Measurements from ENCODE around the gene CACFD1.

The CACFD1 gene

GRCh38 chr9:133454943-133455673 is 4.7 kb upstream of the CACFD1 start:
- Histone ChIP-seq H3K4me1 (ENCODE audit: control insufficient read depth, insufficient read depth, low read length) (no peaks in the 10 kb centered on the region), H3K36me3 (ENCODE audit: control insufficient read depth in 2 of 2, insufficient read depth in 1 of 2, low read length in 2 of 2) (peaks cover 0 to 7% of the 10 kb centered on the region in 2 experiments; a peak in 1 of 3 replicates), H3K27ac (ENCODE audit: extremely low read depth, low read depth, low read length) (no peak overlapping the region), H3K9me3 (ENCODE audit: control insufficient read depth, insufficient read depth, low read depth, low read length) (no peaks in the 10 kb centered on the region), H3K4me3 (ENCODE audit: low read depth, low read length) (no peak overlapping the region)
- TF ChIP-seq ZNF76 (tag by site-specific recombination; IDR thresholded peaks at IDR 0.05; ENCODE audit: borderline replicate concordance, low read depth) = no peak
- no peak for TF ChIP-seq ZNF354C (tag by site-specific recombination; IDR thresholded peaks at IDR 0.05; ENCODE audit: borderline replicate concordance, low read depth)
- no peak for TF ChIP-seq ZSCAN18 (tag by site-specific recombination; IDR thresholded peaks at IDR 0.05)
- TF ChIP-seq ATF2 (tag by site-specific recombination; IDR thresholded peaks at IDR 0.05; ENCODE audit: low read depth) = no peak
- TF ChIP-seq ZNF214 (tag by site-specific recombination; IDR thresholded peaks at IDR 0.05; ENCODE audit: borderline replicate concordance) = no peak
- TF ChIP-seq, protein P1, sequence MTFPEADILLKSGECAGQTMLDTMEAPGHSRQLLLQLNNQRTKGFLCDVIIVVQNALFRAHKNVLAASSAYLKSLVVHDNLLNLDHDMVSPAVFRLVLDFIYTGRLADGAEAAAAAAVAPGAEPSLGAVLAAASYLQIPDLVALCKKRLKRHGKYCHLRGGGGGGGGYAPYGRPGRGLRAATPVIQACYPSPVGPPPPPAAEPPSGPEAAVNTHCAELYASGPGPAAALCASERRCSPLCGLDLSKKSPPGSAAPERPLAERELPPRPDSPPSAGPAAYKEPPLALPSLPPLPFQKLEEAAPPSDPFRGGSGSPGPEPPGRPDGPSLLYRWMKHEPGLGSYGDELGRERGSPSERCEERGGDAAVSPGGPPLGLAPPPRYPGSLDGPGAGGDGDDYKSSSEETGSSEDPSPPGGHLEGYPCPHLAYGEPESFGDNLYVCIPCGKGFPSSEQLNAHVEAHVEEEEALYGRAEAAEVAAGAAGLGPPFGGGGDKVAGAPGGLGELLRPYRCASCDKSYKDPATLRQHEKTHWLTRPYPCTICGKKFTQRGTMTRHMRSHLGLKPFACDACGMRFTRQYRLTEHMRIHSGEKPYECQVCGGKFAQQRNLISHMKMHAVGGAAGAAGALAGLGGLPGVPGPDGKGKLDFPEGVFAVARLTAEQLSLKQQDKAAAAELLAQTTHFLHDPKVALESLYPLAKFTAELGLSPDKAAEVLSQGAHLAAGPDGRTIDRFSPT (tag by site-specific recombination; IDR thresholded peaks at IDR 0.05) = 0 out of 2 replicates have a peak, but pooled peaks have one; percentile 6
- POLR2A ChIA-PET = interaction anchor here (0.9 kb wide), 1 partner anchor 27 kb away, joined by 5 read pairs; no protein-coding TSS in a partner anchor
- CTCF ChIA-PET = interaction anchor here (0.6 to 0.7 kb wide), 2 partner anchors 17 to 272 kb away, joined by 3 to 5 read pairs; no protein-coding TSS in a partner anchor

GRCh38 chr9:133455936-133456335 is 3.8 kb upstream of the CACFD1 start:
- H3K27ac ChIP-seq (ENCODE audit: extremely low read depth, low read depth, low read length) = no peak overlapping the region
- H3K4me1 ChIP-seq (ENCODE audit: control insufficient read depth, insufficient read depth, low read length) = no peaks in the 10 kb centered on the region
- CTCF ChIA-PET = interaction anchor here (1.9 kb wide), 1 partner anchor 31 kb away, joined by 5 read pairs; no protein-coding TSS in a partner anchor
- no peaks in the 10 kb centered on the region for H3K9me3 ChIP-seq (ENCODE audit: control insufficient read depth, insufficient read depth, low read depth, low read length)
- peaks cover 0 to 7% of the 10 kb centered on the region in 2 experiments; a peak in 1 of 3 replicates for H3K36me3 ChIP-seq (ENCODE audit: control insufficient read depth in 2 of 2, insufficient read depth in 1 of 2, low read length in 2 of 2)
- POLR2A ChIA-PET = no interaction called here
- H3K4me3 ChIP-seq (ENCODE audit: low read depth, low read length) = no peak overlapping the region
- no peak for TF ChIP-seq AEBP2 (tag by site-specific recombination; IDR thresholded peaks at IDR 0.05; ENCODE audit: borderline replicate concordance)
- TF ChIP-seq ZNF785 (tag by site-specific recombination; IDR thresholded peaks at IDR 0.05) = no peak
- TF ChIP-seq ZBTB10 (tag by site-specific recombination; IDR thresholded peaks at IDR 0.05) = no peak
- TF ChIP-seq SETDB1 (IDR thresholded peaks at IDR 0.05; ENCODE audit: insufficient read length, low read length) = no peak
- TF ChIP-seq ZNF677 (tag by site-specific recombination; IDR thresholded peaks at IDR 0.05) = no peak
- no peak for TF ChIP-seq ZNF18 (tag by site-specific recombination; IDR thresholded peaks at IDR 0.05)
- TF ChIP-seq, protein P2, sequence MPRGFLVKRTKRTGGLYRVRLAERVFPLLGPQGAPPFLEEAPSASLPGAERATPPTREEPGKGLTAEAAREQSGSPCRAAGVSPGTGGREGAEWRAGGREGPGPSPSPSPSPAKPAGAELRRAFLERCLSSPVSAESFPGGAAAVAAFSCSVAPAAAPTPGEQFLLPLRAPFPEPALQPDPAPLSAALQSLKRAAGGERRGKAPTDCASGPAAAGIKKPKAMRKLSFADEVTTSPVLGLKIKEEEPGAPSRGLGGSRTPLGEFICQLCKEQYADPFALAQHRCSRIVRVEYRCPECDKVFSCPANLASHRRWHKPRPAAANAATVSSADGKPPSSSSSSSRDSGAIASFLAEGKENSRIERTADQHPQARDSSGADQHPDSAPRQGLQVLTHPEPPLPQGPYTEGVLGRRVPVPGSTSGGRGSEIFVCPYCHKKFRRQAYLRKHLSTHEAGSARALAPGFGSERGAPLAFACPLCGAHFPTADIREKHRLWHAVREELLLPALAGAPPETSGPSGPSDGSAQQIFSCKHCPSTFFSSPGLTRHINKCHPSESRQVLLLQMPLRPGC (tag by site-specific recombination; IDR thresholded peaks at IDR 0.05) = no peak
- no peak for TF ChIP-seq KLF10 (tag by site-specific recombination; IDR thresholded peaks at IDR 0.05)
- no peak for TF ChIP-seq ZNF792 (tag by site-specific recombination; IDR thresholded peaks at IDR 0.05)
- no peak for TF ChIP-seq ZNF146 (tag by site-specific recombination; IDR thresholded peaks at IDR 0.05)
- TF ChIP-seq ZNF121 (tag by site-specific recombination; IDR thresholded peaks at IDR 0.05) = no peak
- no peak for TF ChIP-seq ZNF292 (tag by site-specific recombination; IDR thresholded peaks at IDR 0.05; ENCODE audit: borderline replicate concordance, low read depth)
